ENCODE measurements around the gene BCL2L13. TPM values are rescaled to one million over a fixed set of nuclear protein-coding genes. Genes with fewer than 3 reads are reported as not detected.

BCL2L13 gene
- polyA plus RNA-seq, 1 experiment: 64.1 TPM

GRCh38 chr22:17596226-17596625, 42.3 kb upstream of the BCL2L13 start:
- DNase-seq (ENCODE audit: low read depth, low spot score): no peak

GRCh38 chr22:17597217-17597616, 41.3 kb upstream of the BCL2L13 start:
- no peak for DNase-seq (ENCODE audit: low read depth, low spot score)
- ChIA-PET POLR2A (no interaction called here), CTCF (no interaction called here)
- H3K4me3 ChIP-seq (ENCODE audit: low read depth, low read length): no peak overlapping the region
- no peak overlapping the region for H3K27ac ChIP-seq (ENCODE audit: low read depth, low read length)
- no peaks in the 10 kb centered on the region for H3K9me3 ChIP-seq (ENCODE audit: control insufficient read depth, insufficient read depth, low read length)
- no peaks in the 10 kb centered on the region for H3K27me3 ChIP-seq (ENCODE audit: control insufficient read depth, insufficient read depth, low read length)
- no peak for TF ChIP-seq CTCF (IDR thresholded peaks at IDR 0.05; ENCODE audit: low read depth, low read length)

More at GRCh38 chr22:17596226-17596625, 42.3 kb upstream of the BCL2L13 start:
- H3K9me3 ChIP-seq (ENCODE audit: control insufficient read depth, insufficient read depth, low read length): no peaks in the 10 kb centered on the region
- POLR2A ChIA-PET: no interaction called here
- no peak for TF ChIP-seq CTCF (IDR thresholded peaks at IDR 0.05; ENCODE audit: low read depth, low read length)
- no peak overlapping the region for H3K27ac ChIP-seq (ENCODE audit: low read depth, low read length)
- H3K27me3 ChIP-seq (ENCODE audit: control insufficient read depth, insufficient read depth, low read length): no peaks in the 10 kb centered on the region
- CTCF ChIA-PET: no interaction called here
- H3K4me3 ChIP-seq (ENCODE audit: low read depth, low read length): no peak overlapping the region

GRCh38 chr22:17598318-17598717, 40.2 kb upstream of the BCL2L13 start:
- POLR2A ChIA-PET: no interaction called here
- CTCF ChIA-PET: no interaction called here

GRCh38 chr22:17601031-17601430, 37.5 kb upstream of the BCL2L13 start:
- TF ChIP-seq CTCF (IDR thresholded peaks at IDR 0.05; ENCODE audit: low read depth, low read length): no peak
- DNase-seq (ENCODE audit: low read depth, low spot score): no peak
- no peaks in the 10 kb centered on the region for H3K9me3 ChIP-seq (ENCODE audit: control insufficient read depth, insufficient read depth, low read length)
- CTCF ChIA-PET: interaction anchor here (1.0 kb wide), 1 partner anchor 429 kb away, joined by 4 read pairs; no protein-coding TSS in a partner anchor
- no peaks in the 10 kb centered on the region for H3K27me3 ChIP-seq (ENCODE audit: control insufficient read depth, insufficient read depth, low read length)
- no peak overlapping the region for H3K27ac ChIP-seq (ENCODE audit: low read depth, low read length)
- no peak overlapping the region for H3K4me3 ChIP-seq (ENCODE audit: low read depth, low read length)
- POLR2A ChIA-PET: no interaction called here

More at GRCh38 chr22:17598318-17598717, 40.2 kb upstream of the BCL2L13 start:
- no peak for TF ChIP-seq CTCF (IDR thresholded peaks at IDR 0.05; ENCODE audit: low read depth, low read length)
- Histone ChIP-seq H3K27me3 (ENCODE audit: control insufficient read depth, insufficient read depth, low read length) (no peaks in the 10 kb centered on the region), H3K9me3 (ENCODE audit: control insufficient read depth, insufficient read depth, low read length) (no peaks in the 10 kb centered on the region), H3K27ac (ENCODE audit: low read depth, low read length) (no peak overlapping the region), H3K4me3 (ENCODE audit: low read depth, low read length) (no peak overlapping the region)
- no peak for DNase-seq (ENCODE audit: low read depth, low spot score)

- no peak for TF ChIP-seq CTCF (IDR thresholded peaks at IDR 0.05; ENCODE audit: low read depth, low read length)
- Histone ChIP-seq H3K9me3 (ENCODE audit: control insufficient read depth, insufficient read depth, low read length) (no peaks in the 10 kb centered on the region), H3K27me3 (ENCODE audit: control insufficient read depth, insufficient read depth, low read length) (no peaks in the 10 kb centered on the region), H3K4me3 (ENCODE audit: low read depth, low read length) (no peak overlapping the region), H3K27ac (ENCODE audit: low read depth, low read length) (no peak overlapping the region)
- CTCF ChIA-PET: no interaction called here
- no peak for DNase-seq (ENCODE audit: low read depth, low spot score)
- POLR2A ChIA-PET: no interaction called here
Observed at GRCh38 chr22:17603668-17604067, 34.9 kb upstream of the BCL2L13 start.

Measured in AG04450 (cell line).